NCI-H128 (cell line): ENCODE data around the gene TNIP3.
"Not testable (repeated sequence)": the region's sequence is repeated elsewhere in the genome, so short reads cannot be mapped to it uniquely, and the experiment has no call there.

Experiments used
- DNase-seq: peaks from one replicate; lab custom pipeline; 2025; ENCODE audit not compliant: unreplicated experiment; lab: John Stamatoyannopoulos, UW

TNIP3 gene

DNA sequence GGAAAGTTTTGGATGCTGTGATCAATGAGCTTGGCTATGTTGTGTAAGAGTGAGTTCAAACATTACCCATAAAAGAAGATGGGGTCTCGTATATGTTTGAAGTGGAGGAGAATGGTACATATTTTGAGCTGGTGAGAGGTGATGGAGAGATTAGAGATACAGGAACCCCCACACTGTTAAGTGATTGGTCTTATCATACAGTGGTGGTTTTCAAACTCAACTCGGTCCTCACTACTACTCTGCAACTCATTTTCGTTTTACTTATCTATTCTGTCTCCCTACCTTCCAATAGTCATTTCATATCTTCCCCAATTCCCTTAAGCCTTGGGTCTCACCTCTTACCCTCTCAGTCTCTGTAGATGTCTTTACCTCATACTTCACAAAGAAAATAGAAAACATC lies 16.4 kb upstream of the TNIP3 start:
- no peak for DNase-seq

DNA sequence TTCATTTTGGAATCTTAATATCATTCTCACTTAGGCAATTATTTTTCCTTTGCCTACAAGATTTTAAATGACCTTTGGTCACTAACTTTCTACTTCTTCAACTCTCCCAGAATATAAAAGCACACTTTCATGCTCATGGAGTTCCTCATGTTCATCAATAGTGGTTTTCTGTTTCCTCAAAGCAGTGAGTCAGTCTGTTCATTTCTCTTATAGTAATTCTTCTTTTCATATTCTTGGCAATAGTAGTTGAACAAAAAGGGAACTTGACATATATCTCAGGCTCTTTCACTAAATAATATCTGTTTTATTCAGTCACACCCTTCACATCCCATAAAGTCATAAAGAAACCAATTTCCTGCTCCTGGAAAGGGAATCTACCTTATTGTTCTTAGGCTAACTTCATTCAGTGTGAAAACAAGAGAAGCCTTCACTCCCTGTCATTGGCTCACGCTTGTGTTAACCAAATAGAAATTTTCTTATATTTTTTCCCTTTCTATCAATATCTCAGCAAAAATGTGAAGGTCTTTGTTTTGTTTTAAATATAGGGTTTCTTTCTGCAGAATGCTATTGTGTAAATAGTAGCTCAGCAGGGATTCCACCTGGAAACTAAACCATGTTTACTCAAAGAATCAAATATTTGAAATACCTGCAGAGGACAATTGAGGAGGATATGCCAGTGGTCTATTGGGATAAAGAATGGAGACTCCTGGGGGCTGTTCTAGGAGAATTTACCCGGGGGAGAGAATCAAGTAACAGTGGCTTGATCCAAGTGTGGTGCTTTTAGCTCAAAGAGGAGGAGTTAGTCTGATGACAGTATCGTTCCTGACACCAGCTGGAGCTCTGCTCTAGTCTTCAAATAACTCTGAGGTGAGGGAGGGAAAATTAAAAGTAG lies 13.4 kb upstream of the TNIP3 start:
- DNase-seq: no peak

DNA sequence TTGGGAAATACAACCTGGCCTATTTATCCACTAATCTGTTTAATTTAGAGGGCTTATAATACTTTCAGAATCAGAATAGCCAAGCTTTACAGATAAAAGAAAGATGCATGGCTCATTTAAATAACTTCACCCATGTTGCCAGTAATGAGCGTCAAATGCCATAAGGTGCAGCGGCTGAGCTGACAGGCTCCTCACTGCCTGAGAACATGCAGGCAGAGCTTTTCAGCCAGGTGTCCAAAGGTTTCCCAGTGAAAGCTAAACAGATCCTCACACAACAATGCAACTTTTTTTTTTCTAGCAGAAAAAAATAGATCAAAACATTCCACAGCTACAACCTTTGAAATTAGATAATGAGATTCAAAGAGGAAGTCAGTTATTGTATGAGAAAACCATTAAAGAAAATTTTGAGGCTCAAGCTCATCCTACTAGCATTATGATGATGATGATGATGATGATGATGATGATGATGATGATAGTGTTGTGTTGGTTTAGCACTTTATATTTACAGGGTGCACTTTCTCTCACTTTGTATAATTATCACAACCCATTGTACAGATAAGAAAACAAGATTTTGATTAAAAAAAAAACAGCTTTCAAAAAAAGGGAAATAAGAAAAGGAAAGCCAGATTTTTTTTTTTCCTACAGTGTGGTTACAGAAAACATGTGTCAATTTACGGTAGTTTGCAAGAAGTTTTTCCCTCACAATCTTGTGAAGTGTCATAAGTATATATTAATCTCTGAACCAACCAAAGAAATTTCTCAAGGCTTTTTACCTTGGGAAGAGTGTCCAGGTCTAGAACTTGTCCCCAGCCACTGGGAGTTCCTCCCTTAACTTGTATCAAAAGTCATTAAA lies 12.2 kb upstream of the TNIP3 start:
- no peak for DNase-seq

DNA sequence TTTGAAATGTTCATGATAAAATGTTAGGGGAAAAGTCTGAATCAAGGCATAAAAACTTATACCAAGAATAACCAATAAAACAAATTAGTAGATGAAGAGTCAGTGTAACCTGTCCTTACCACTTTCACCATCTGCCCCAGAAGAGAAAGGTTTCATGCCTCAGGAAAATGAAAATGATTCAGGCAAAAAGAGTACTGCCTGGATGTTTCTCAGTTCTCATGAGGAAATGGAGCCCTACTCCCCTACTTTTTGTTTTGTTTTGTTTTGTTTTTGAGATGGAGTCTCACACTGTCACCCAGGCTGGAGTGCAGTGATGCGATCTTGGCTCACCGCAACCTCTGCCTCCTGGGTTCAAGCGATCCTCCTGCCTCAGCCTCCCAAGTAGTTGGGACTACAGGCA lies 7.4 kb upstream of the TNIP3 start:
- DNase-seq: not testable (repeated sequence)

DNA sequence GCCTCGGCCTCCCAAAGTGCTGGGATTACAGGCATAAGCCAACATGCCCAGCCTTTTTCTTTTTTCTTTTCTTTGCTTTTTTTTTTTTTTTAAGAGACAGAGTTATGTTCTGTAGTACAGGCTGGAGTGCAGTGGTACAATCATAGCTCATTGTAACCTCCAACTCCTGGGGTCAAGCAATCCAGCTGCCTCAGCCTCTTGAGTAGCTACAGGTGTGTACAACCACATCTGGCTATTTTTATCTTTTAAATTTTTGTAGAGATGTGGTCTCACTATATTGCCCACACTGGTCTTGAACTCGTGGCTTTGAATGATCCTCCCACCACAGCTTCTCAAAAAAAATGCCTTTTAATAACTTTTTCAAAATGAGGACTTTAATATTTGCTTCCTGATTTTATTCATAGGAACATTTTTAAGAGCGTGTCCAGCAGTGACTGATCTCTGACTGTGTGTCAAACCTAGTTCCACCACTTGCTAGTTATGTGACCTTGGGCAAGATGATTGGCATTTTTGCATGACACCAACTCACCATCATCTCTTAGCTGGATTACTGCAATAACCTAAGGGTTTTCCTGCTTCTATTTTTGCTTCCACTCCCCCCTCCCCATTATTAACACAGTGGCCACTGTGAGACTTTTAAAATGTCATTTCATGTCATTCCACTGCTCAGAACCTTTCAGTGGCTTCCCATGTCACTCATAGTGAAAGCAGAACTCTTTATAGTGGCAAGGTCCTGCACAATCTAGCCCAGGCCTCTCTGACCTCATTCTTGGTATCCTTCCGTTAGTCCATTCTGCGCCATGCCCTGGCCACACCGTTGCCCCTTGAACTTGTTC lies 4.5 kb upstream of the TNIP3 start:
- no peak for DNase-seq

DNA sequence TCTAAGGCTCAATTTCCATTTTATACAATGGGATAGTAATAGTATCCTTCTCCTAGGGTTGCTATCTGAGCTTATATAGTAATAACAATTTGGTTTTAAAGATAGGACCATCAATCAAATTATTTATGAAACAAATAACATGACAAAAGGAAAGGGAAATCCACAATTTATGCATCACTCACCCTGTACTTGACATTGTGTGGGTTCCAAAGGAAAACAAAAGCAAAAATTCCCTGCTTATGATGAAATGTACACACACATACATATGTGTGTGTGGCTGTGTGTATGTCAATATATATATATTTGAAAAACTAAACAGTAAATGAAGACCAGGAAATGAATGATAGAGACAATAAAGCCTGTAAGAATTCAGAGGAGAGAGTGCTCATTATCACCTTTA lies 2.9 kb upstream of the TNIP3 start:
- no peak for DNase-seq

DNA sequence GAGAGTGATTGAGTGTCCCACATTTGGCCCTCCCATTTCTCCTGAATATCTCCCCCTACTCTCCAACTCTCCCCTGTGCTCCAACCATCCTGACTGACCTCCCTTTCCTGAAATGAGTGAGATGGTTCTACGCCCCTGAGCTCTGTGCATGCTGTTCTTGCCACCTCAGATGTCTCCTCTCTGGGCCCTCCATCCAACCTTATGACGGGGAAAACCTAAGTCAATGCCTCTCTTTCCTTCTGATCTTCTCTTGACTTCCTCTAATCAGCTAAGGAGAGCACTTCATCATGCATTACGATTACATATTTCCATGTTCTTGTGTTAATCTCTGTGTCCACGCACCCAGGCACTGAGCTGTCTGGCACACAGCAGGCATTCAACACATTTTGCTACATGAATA lies 1.1 kb upstream of the TNIP3 start:
- DNase-seq: no peak

DNA sequence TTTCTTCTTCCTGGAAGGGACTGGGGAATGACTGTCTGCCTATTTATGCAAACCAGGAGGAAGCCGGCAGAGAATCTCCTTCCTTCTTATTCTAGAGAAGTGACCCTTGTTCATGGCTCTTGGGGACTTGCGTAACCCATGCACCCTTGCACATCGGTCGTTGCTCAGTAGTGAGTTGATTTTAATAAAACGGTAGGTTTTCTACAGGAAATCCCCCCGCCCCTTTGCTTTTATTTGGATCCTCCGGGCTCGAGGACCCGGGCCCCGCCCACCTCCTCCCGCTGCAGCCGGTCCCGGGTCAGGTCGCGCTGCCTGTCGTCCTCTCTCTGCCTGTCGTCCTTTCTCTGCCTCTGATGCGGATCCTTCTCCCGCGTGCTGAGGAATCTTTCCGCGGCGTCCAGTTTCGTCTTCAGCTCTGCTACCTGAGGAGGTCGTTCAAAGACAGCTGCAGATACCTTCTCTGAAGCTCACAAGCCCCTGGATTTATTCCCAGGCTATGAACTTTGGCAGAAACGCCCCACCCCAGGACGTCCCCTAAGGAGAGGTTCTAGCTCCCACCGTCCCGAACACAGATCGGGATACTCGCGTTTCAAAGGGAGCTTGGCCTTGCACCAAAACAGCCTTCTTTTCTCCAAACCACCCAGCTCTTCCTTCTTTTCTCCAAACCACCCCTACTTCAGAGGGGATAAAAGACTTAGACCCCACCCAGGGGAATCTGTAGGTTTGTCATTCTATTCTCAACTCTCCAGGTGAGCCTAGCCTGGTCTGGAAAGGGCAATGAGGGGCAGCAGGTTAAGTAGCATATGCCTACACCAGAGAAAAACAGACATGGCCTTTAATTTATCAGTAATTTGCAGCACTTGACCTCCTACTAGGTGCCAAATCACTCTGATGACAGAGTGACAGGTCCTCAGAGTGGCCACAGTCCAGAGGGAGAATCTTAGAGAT lies 7.0 kb downstream of the TNIP3 start:
- no peak for DNase-seq

DNA sequence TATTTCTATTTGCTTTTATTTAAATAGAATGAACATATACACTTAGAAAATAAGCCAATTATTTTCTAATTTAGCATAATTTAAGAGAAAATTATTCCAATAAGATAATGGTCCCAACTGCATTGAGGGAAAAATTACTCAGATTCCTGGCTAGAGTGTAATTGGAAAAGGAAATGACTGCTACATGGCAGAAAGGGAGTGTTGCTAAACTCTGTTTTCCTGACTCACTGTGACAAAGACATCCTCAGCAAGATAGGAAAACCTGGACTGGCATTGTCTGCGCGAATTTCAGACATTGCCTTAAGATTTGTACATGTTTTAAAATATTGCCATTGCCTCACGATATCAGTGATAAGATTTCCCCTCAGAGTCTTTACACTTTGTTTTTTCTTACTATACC lies 8.2 kb downstream of the TNIP3 start:
- no peak for DNase-seq

DNA sequence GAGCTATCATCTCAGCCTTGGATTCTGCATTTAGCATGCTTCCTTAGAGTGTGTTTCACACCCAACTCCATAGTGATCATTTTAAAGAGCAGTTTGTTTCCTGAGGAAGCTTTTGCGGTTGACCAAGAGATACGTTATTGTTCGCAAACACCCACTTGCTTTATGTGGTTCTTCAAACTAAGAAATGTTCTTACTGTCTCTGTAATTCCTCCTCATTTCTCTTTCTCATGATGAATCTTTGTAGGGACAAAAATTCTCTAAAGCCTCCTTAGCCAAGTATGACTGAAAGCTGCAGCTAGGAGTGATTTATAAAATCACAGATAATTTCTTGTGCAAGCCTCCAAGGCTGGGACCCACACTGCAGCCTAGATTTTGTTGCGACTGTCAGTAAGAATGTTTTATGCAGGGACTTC lies 10.0 kb downstream of the TNIP3 start:
- no peak for DNase-seq

DNA sequence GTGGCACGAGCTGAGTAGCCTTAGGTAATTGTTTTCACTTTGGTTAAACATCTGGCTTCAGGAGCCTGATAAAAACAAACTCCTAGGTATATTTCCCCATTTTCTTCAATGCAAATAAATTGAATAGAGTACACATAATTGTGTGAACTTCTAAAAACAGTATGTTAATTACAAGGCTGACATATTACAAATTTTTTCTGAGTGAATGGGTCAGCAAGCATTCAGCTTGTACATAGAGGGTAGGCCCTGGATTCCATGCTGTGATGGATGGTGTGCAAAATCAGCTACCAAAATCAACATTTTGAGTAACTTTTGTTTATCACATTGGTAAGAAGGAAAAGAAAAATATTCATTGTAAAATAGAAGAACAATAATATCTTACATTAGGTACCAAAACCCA lies 12.2 kb downstream of the TNIP3 start:
- no peak for DNase-seq

DNA sequence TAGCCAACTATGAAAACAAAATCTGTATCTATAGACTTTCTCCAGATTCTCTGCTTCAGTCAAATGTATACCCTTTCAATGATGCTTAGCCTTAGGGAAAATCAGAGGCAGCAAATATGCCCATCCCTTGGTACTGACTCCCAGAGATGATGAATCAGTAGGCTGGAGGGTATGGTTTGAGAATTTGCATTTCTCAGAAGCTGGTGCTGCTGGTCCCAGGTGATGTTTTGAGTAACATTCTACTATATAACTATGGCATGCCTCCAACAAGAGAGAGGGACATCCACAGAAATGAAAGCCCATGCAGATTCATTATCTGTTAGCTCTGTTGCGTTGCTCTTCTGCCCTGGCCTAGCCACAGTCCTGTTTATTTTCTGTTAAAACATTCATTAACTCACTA lies 13.6 kb downstream of the TNIP3 start:
- no peak for DNase-seq

DNA sequence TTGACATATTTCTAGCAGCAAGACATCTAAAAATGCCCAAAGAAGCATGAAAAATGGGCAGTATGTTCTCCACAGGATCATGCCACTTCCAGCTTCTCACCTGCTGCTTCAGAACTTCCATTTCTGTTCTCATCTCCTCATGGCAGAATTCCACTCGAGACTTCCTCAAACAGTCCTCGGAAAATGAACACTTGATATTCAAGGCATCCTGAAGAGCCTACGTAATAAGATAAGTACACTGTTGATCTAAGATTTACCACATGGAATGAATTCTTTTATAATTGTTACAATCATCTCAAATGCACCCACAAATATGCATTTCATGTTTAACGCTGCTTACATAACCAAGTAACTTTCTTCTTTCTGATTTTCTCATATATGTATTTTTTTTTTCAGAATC lies 14.1 kb downstream of the TNIP3 start:
- DNase-seq: no peak

DNA sequence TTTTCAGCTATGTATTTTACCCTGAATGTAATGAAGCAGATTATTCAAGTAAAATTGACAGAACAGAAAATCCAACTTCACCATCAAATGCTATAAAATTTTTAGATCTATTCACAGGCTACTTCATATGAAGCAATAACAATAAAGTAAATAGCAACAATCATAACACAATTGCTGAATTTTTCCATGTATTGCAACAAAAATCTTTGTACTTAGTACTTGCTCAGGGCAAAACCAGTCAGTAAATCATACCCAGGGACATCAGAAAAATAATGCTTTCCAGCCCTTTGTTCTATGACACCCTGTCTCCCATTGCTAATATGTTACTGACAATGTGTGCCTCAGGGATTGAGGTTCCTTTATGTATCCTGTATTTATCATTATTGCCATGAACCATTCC lies 15.5 kb downstream of the TNIP3 start:
- no peak for DNase-seq

DNA sequence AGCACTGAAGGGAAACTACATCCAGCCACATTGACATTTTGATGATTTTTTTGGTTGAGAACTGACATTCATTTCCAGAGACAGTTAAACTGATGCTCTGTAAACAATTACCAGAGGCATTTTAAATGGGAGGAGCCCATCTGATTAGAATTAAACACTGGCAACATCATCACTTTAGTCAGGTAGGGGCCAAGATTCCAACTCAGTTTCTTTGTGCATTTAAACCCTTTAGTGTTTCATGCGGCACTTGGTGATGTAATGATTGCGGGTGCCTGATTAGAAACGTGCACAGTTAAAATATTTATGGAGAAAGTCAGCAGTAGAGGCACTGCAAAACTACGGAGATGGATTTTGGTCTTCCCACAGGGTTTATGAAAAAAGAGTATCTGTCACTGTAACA lies 16.1 kb downstream of the TNIP3 start:
- DNase-seq: no peak

DNA sequence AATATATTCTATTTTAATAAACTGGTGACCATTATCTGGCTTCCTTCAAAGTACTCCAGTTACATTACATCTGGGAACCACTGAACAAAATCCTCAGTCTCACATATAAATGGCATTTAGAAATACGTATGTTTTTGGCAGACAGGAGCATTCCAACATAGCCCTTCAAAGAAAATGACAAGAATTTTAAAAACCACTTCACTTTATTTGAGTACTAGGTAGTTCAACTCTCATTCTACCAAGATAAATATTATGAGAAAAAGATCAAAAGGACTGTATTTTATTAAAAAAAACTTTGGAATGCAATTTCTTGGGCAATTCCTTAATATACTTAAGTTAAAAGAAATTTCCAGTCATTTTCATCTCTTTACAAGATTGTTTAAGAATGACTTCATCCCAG lies 17.6 kb downstream of the TNIP3 start:
- no peak for DNase-seq

DNA sequence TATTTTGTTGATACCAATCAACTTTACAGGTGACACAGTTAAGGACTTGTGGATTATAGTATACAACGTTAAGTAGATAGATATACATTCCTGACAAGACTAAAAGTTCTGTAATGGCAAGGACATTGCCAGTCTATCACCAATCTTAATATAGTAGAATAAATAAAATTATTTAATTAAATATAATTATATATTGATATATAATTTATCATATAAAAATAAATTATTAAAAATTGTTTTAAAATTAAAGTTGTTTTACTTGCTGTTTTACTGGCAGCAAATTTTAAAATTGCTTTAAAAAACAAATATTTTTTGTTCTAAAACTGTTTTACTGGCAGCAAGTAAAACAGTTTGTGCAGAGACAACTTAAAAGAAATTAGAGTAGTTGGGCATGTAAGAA lies 18.7 kb downstream of the TNIP3 start:
- no peak for DNase-seq

DNA sequence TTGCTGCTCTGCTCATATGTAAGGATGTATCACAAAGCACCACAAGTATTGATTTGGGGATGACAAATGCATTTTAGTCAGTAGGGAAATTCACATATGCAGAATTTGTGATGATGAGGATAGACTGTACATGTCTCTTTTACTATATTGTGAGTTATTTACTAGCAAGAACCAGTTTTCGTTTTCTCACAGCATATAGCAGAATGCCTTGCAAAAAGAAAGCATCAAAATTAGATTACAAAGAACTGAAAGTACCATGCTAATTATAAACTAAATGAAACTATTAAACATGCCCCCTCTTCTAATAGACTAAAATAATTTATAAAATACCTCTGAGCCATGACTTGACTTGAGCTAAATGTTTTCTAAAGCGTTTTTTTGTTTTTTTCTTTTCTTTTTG lies 20.1 kb downstream of the TNIP3 start:
- no peak for DNase-seq

DNA sequence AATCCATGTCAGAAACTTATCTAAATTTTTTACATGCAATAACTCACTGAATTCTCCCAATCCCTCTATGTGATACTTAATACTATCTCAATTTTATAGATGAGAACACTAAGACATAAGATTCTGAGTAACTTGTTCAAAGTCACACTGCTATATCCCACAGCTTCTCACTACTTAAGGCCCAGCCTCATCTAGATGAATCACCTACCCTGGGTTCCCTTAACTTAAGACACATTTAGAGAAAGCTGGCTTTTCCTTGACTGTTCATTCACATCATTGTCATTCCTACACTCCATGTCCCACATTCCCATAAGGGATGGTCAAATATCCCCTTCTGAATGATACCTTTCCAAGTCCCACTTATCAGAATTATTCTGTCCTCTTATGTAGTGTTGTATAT lies 21.0 kb downstream of the TNIP3 start:
- no peak for DNase-seq

DNA sequence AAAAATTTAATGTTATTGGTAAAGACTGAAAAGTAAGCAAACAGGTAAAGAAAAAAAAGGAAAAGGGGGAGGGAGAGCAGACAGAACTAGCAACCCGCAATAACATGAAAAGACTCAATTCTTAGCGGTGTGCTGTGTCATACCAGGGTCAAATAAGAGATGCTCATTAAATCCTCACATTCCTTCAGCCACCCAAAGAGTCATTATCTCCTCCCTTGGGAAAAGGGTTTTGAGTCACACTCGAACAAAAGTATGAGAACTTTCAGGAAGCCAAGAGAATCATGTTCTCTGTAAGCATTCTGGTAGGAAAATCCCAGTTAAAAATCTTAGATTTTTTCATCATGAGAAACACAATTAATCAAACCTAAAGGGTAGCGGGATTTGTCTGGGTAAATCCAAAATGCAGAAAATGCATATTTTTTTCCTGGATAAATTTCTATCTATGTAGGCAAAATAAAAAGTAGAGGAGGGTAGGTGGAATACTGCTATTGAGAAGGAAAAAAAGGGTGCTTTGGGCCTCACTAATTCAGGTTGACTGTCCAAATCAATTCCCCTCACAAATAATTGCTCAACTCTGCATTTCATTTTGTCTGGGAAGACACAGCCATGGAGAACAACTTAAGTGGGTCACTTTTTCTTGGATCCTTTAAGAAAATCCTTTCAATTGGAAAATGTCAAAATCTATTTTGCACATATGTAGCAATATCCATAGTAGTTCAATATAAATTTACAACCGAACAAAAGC lies 23.2 kb downstream of the TNIP3 start:
- DNase-seq: no peak
